ENCODE results near the gene NME2.
"Not testable (repeated sequence)": the region's sequence is repeated elsewhere in the genome, so short reads cannot be mapped to it uniquely, and the experiment has no call there.

The NME2 gene

DNA sequence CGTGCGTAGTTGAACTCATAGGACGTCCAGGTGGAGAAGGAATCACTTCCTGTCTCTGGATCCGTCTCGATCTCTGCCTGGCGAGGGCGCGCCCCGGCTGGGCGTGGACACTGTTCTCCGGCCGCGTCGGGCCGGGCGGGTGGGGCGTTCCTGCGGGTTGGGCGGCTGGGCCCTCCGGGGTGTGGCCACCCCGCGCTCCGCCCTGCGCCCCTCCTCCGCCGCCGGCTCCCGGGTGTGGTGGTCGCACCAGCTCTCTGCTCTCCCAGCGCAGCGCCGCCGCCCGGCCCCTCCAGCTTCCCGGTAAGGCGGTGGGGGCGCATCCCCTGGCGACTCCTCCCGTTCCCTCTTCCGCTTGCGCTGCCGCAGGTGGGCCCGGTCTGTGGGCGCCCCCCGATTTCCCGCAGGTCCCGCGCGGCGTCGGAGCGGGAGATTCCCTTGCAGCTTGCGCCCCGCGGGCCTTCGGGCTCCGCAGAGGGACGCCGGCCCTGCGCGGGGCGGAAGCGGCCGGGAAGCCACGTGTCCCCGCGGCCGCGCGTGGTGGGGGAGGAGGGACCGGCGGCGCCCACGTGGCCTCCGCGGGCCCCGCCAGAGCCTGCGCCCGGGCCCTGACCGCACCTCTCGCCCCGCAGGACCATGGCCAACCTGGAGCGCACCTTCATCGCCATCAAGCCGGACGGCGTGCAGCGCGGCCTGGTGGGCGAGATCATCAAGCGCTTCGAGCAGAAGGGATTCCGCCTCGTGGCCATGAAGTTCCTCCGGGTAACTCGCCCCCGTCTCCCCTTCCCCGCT lies at the start of gene NME2:
TSS of gene NME2 (plus strand) at position 214 of the 789 bp plus-strand sequence. CDS start at position 634, 420 bp downstream.
- H3K9me3 ChIP-seq (ENCODE audit: control insufficient read depth, insufficient read depth, low read length) = no peaks in the 10 kb centered on the region
- no peaks in the 10 kb centered on the region for H3K27me3 ChIP-seq (ENCODE audit: control insufficient read depth, insufficient read depth, low read length)
- H3K36me3 ChIP-seq (ENCODE audit: control insufficient read depth, insufficient read depth, low read length) = peaks cover 43% of the 10 kb centered on the region
- H3K9ac ChIP-seq (ENCODE audit: low read depth, low read length) = peak within 1 kb of the TSS; percentile 91
- H3K4me3 ChIP-seq (ENCODE audit: low read depth, low read length) = peak within 1 kb of the TSS; percentile 95
- H3K4me1 ChIP-seq (ENCODE audit: control insufficient read depth, insufficient read depth, low read length) = no peaks in the 10 kb centered on the region

DNA sequence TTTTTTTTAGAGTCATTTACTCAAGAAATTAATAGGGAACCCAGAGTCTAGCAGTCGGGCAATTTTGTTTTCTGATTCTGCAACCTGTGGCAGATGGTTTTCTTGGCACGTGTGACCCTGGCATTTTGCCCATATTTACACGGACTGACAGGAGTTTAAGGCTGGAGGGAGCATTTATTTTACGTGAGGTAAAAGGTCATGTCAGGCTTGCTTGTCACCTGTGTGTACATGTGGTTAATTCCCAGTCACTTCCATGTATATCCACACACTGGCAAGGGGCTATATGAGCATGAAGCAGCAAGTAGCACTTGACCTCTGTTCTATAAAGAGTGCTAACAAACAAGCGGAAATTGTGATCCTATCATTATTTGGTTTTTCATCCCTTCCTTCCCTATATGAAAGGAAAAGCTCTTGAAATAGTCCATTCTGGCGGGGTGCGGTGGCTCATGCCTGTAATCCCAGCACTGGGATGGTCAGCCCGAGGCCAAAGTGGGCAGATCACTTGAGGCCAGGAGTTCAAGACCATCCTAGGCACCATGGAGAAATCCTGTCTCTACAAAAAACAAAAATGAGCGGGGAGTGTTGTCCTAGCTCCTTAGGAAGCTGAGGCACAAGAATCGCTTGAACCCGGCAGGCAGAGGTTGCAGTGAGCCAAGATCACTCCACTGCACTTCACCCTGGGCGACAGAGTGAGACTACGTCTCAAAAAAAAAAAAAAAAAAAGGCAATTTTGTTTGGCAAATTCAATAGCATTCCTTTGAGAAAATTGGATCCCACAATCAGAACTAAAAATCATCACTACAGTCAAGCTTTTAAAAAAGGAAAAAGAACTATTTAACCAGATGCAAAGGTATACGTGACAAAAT lies 47.6 kb upstream of the NME2 start:
- H3K9ac ChIP-seq (ENCODE audit: low read depth, low read length) = no peak overlapping the region
- H3K36me3 ChIP-seq (ENCODE audit: control insufficient read depth, insufficient read depth, low read length) = peaks cover 4% of the 10 kb centered on the region

DNA sequence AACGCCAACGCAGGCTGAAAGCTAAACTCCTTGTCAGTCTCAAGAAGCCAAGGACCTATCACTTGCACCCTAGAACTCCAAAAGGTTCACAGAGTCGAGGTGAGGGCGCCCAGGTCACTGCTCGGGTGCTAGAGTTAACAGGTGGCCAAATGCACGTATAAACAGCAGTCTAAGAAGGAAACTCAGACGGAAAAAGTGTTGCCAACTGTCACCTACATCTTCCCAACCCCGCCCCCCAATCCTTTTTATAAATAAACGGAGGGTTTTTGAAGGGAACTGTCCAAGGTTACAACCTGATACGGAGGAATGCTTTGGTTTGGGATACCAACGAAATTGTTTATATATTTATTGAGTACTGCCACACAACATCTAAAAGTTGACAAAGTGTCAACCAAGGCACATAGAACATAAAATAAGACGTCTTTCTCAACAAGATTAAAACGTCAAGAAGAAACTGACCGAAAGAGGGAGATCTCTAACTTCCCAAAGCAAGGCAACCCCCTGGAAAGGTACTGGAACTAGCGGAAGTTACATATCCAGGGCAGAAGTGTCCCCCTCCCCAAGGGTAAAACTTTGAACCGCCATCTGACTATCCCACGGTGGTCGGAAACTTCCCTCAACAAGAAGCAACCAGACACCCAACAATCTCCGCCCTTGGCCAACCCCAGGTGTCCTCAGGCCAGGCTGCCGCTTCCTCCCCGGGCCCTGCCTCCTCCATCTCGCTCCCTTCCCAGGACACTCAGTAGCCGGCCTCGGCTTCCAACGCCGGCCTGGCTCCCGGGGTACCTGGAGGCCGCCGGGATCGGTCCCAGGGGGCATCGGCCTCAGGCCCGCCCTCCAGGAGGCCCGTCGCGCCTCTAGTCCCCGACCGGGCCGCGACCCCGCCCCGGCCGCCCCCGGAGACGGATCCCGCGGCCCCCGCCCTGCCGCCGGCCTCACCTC lies 46.5 kb upstream of the NME2 start:
- Histone ChIP-seq H3K9me3 (ENCODE audit: control insufficient read depth, insufficient read depth, low read length) (no peaks in the 10 kb centered on the region), H3K9ac (ENCODE audit: low read depth, low read length) (peak overlapping the region; percentile 54), H3K36me3 (ENCODE audit: control insufficient read depth, insufficient read depth, low read length) (peaks cover 4% of the 10 kb centered on the region), H3K4me3 (ENCODE audit: low read depth, low read length) (peak overlapping the region; percentile 96), H3K4me1 (ENCODE audit: control insufficient read depth, insufficient read depth, low read length) (peaks cover 6% of the 10 kb centered on the region), H3K27me3 (ENCODE audit: control insufficient read depth, insufficient read depth, low read length) (no peaks in the 10 kb centered on the region)

More for the DNA sequence above, 47.6 kb upstream of the NME2 start:
- H3K4me3 ChIP-seq (ENCODE audit: low read depth, low read length) = peak overlapping the region; percentile 96
- peaks cover 6% of the 10 kb centered on the region for H3K4me1 ChIP-seq (ENCODE audit: control insufficient read depth, insufficient read depth, low read length)
- no peaks in the 10 kb centered on the region for H3K9me3 ChIP-seq (ENCODE audit: control insufficient read depth, insufficient read depth, low read length)
- H3K27me3 ChIP-seq (ENCODE audit: control insufficient read depth, insufficient read depth, low read length) = no peaks in the 10 kb centered on the region

DNA sequence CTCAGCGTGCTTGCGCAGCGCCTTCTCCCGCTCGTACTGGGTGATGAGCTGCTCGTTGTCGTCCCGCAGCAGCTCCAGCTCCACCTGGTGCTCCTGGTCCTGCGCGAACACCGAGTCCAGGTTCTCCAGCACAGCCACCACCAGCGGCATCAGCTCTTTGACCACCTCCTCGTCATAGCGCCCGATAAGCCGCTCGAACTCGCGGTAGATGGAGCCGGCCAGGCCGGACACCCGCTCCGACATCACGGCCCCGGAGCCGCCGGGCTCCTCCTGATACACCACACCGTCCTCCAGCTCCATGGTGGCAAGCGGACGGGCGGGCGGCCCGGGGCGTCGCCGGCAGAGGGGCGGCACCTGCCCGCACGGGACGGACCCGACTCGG lies 45.9 kb upstream of the NME2 start:
- Histone ChIP-seq H3K4me1 (ENCODE audit: control insufficient read depth, insufficient read depth, low read length) (peaks cover 6% of the 10 kb centered on the region), H3K36me3 (ENCODE audit: control insufficient read depth, insufficient read depth, low read length) (peaks cover 4% of the 10 kb centered on the region), H3K4me3 (ENCODE audit: low read depth, low read length) (peak overlapping the region; percentile 96), H3K27me3 (ENCODE audit: control insufficient read depth, insufficient read depth, low read length) (no peaks in the 10 kb centered on the region), H3K9ac (ENCODE audit: low read depth, low read length) (peak overlapping the region; percentile 54), H3K9me3 (ENCODE audit: control insufficient read depth, insufficient read depth, low read length) (no peaks in the 10 kb centered on the region)

DNA sequence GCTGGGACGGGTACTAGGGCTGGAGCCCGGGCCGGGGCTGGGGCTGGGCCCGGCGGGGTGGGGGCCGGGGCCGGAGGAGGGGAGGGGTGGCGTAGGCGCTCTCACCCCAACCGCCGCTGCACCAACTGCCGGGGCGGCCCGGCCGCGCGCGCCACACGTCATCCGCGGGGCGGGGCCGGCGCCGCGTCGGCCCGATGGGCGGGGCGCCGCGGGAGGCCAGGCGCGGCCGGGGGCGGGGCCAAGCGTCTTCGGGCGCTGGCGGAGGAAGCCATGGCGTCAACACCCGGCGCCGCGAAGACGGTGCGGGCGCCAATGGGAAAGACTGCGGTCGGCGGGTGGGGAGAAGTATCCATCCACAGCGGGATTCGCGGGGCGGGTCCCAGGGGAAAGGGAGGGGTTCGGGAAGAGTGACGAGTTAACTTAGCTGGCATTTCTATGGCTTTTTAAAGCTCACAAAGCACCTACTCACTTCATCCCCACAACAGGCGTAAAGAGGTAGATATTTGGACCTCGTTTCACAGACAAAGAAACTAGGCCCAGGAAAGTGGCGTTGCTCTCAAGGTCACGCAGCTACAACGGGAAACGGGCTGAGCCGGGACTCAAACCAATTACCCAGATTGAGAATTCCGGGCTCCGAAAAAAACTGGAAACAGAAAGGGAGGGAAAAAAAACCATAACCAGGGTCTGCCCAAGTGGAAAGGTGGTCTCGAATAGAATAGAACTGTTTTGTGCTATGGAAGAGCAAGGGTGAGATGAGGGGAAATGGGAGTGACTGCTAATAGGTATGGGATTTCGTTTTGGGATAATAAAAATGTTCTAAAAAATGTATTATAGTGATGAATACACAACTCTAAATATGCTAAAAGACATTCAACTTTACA lies 45.2 kb upstream of the NME2 start, which contains the start of gene SPAG9:
TSS of gene SPAG9 (minus strand) at position 130 of the 881 bp plus-strand sequence. CDS start 212 bp downstream, outside the sequence.
- no peaks in the 10 kb centered on the region for H3K27me3 ChIP-seq (ENCODE audit: control insufficient read depth, insufficient read depth, low read length)
- H3K4me1 ChIP-seq (ENCODE audit: control insufficient read depth, insufficient read depth, low read length) = peaks cover 6% of the 10 kb centered on the region
- H3K36me3 ChIP-seq (ENCODE audit: control insufficient read depth, insufficient read depth, low read length) = peaks cover 4% of the 10 kb centered on the region
- H3K9me3 ChIP-seq (ENCODE audit: control insufficient read depth, insufficient read depth, low read length) = no peaks in the 10 kb centered on the region
- peak within 1 kb of the TSS; percentile 96 for H3K4me3 ChIP-seq (ENCODE audit: low read depth, low read length)
- H3K9ac ChIP-seq (ENCODE audit: low read depth, low read length) = peak within 1 kb of the TSS; percentile 73

DNA sequence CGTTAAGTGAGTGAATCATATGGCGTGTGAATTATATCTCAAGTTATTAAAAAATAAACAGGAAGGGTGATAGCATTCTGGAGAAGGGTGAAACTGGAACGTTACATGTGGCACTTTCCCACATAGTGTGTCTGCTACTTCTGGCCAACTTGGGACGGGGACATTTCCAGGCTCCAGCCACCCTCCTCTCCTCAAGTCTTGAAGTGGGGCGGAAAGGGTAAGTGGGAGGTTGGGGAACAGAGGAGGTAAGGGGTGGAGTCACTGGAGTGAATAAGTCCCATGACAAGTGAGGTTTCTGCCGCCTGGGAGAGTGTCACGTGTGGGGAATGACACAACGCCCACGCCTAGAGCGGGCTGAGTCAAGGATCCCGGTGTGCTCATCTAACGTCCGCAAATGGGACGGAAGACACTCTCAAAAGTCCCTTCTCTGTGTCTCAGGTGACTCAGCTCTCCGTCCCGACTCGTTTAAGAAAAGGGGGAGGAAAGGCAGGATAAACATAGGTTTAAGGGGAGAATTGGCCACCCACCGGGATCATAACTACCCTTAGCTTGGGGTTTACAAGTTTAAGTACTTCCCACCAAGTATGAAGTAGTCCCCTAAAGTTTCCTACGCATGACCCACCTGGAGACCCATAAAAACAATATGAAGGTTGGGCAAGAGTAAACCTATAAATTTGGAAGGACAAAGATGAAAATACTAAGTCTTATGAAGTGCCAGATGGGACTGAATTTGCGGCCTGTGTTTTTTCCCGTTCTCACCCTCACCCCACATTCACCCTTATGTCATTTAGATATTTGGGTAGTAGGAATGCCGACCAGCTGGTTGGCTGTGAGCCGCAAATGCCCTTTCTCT lies 44.4 kb upstream of the NME2 start:
- no peaks in the 10 kb centered on the region for H3K9me3 ChIP-seq (ENCODE audit: control insufficient read depth, insufficient read depth, low read length)

DNA sequence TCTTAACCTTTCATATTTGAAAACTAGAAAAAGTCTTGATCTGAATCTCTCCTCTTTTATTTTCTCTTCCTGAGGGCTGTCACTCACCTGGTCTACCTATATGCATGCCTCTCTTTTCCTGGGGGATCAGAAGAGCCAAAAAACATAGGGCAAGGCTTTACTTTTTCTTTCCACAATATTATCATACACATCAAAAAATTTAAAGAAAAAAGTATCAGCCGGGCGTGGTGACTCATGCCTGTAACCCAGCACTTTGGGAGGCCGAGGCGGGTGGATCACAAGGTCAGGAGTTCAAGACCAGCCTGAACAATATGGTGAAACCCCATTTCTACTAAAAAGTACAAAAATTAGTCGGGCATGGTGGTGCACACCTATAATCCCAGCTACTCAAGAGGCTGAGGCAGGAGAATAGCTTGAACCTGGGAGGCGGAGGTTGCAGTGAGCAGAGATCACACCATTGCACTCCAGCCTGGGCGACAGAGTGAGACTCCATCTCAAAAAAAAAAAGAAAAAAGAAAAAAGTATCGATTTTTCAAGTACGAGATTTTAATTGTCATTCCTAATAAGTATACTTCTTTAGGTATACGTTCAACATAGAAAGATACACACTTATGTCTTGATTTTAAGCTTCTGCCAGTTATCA lies 43.6 kb upstream of the NME2 start:
- H3K9me3 ChIP-seq (ENCODE audit: control insufficient read depth, insufficient read depth, low read length); H3K36me3 ChIP-seq (ENCODE audit: control insufficient read depth, insufficient read depth, low read length); H3K4me1 ChIP-seq (ENCODE audit: control insufficient read depth, insufficient read depth, low read length); H3K27me3 ChIP-seq (ENCODE audit: control insufficient read depth, insufficient read depth, low read length); H3K9ac ChIP-seq (ENCODE audit: low read depth, low read length): not testable (repeated sequence)
- H3K4me3 ChIP-seq (ENCODE audit: low read depth, low read length) = peak overlapping the region; percentile 87

More for the DNA sequence above, 44.4 kb upstream of the NME2 start:
- Histone ChIP-seq H3K36me3 (ENCODE audit: control insufficient read depth, insufficient read depth, low read length) (peaks cover 4% of the 10 kb centered on the region), H3K9ac (ENCODE audit: low read depth, low read length) (peak overlapping the region; percentile 66), H3K27me3 (ENCODE audit: control insufficient read depth, insufficient read depth, low read length) (no peaks in the 10 kb centered on the region), H3K4me1 (ENCODE audit: control insufficient read depth, insufficient read depth, low read length) (peaks cover 6% of the 10 kb centered on the region), H3K4me3 (ENCODE audit: low read depth, low read length) (peak overlapping the region; percentile 87)

DNA sequence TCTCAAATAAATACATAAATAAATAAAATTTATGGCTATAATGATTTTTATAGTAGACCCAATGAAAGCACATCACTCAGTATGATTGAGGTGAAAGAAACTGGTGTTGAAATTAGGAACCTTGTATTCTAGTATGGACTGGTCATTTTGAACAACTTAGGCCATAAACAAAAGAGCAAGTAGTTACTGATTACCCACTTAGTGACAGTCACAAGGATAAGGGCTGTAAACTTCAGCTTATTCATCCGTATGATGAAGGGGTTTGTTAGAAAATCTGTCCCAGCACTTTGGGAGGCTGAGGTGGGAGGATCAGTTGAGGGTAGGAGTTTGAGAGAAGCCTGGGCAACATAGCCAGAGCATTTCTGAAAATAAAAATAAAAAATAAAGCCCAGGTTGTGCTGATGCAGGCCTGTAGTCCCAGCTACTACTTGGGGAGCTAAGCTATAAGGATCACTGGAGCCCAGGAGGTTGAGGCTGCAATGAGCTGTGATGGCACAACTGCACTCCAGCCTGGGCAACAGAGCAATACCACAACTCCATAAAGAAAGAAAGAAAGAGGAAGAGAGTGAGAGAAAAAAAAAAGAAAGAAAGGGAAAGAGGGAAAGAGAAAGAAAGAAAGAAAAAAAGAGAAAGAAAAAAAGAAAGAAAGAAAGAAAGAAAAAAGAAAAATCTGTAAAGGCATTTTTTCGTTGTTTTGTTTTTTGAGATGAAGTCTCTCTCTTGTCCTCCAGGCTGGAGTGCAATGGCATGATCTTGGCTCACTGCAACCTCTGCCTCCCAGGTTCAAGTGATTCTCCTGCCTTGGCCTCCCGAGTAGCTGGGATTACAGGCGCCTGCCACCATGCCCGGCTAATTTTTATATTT lies 41.3 kb upstream of the NME2 start:
- Histone ChIP-seq H3K9ac (ENCODE audit: low read depth, low read length) (no peak overlapping the region), H3K4me3 (ENCODE audit: low read depth, low read length) (no peak overlapping the region), H3K27me3 (ENCODE audit: control insufficient read depth, insufficient read depth, low read length) (no peaks in the 10 kb centered on the region), H3K9me3 (ENCODE audit: control insufficient read depth, insufficient read depth, low read length) (no peaks in the 10 kb centered on the region), H3K36me3 (ENCODE audit: control insufficient read depth, insufficient read depth, low read length) (peaks cover 4% of the 10 kb centered on the region), H3K4me1 (ENCODE audit: control insufficient read depth, insufficient read depth, low read length) (no peaks in the 10 kb centered on the region)

GRCh38 chr17:51128076-51128475 lies 38.1 kb upstream of the NME2 start:
- no peak overlapping the region for H3K4me3 ChIP-seq (ENCODE audit: low read depth, low read length)
- H3K4me1 ChIP-seq (ENCODE audit: control insufficient read depth, insufficient read depth, low read length) = no peaks in the 10 kb centered on the region
- H3K9me3 ChIP-seq (ENCODE audit: control insufficient read depth, insufficient read depth, low read length) = no peaks in the 10 kb centered on the region
- H3K9ac ChIP-seq (ENCODE audit: low read depth, low read length) = no peak overlapping the region
- H3K36me3 ChIP-seq (ENCODE audit: control insufficient read depth, insufficient read depth, low read length) = no peaks in the 10 kb centered on the region
- H3K27me3 ChIP-seq (ENCODE audit: control insufficient read depth, insufficient read depth, low read length) = no peaks in the 10 kb centered on the region
